GM18526 (cell line): ENCODE data around the gene PTGIS.

Source experiments
- POLR2A ChIP-seq: IDR thresholded peaks from 3 replicates; pipeline ENCODE4 v1.6.1; 2011; ENCODE audit not compliant: insufficient read length; ENCODE audit errors: extremely low read depth

Gene PTGIS

DNA sequence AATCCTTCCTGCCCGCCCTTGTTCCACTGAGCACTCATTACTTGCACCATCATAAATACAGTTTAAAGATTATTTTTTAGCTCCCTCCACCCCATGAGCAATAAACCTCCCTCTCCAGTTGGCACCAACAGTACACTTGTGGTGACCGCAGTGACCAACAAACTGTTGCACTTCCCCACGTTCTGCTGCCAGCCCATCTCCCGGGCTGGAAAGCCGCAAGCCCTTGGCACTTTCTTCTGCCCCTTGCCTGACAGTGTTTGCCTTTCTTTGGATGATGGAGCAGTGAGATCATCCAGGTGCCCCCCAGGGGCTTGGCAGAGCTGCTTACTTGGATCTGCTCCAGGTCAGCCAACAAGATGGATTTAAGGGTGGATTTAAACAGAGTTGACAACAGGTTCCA is 107.0 kb downstream of the PTGIS start:
- TF ChIP-seq POLR2A = no peak

DNA sequence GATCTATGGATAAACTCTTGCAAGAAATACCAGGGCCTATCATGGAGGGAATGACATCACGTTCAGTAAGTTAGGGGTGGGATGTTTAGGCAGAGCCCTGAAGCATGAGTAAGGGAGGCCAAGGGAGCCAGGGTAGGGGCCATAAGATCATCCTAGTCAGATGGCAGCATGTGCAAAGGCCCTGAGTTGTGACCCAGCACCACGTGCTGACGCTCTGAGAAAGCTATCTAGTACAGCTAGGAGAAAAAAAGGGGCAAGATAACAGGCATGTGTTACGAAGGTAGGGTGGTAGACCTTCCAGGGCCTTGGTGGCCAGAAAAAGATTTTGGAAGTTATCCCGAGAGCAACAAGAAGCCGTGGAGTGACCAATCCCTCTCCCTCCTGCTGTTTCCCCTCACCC is 107.8 kb downstream of the PTGIS start:
- no peak for TF ChIP-seq POLR2A

DNA sequence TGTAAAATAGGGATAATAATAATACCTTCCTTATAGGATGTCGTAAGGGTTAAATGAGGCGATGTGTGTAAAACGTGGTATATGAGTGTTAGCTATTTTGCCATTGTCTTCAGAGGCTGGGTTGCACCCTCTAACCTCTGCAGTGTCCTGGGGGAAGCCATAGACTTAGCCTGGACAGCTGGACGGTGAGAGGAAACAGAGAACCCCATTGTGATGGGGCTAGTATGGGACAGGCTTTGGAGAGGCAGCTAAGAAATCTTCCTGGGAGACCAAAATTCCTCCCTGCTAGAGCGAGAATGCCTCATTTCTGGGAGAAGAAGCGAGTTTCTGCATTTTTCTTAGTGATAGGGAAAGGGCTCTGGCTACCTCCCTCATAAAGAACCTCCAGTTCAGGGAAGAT is 108.3 kb downstream of the PTGIS start:
- TF ChIP-seq POLR2A = no peak

DNA sequence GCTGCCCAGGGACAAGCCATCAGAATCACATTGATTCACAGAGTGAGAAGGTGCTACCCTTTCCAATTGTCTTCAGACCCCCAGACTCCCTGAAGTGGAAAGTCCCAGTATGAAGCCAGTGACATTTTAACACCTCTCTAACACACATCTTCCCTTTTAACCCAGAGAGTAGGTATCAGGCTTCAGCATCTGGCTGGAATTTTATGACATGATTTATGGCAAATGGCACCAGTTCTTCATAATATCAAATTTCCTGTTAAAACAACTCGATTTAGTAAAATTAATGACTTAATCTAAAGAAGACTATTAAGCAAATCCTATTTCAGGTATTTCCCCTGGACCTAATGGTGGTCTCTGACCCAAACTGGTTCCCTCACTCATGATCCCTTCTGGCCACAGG is 110.5 kb downstream of the PTGIS start:
- TF ChIP-seq POLR2A = no peak

DNA sequence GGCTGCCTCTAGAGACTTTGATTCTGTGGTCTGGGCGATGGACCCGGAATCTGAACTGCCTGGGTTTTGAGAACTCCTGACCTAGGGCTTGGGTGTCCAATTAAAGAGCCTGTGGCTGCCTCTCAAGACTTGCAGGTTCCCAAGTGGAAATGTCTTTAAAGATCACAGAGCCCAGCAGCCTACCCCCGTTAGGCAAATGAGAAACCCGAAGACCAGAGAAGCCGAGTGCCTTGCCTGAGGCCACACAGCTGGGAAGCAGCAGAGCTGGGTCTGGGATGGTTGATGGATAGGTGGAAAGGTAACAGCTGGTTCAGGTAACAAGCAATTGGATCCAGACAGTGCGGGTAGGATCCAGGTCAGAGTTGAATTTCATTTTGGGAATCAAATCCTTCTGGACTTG is 111.3 kb downstream of the PTGIS start:
- TF ChIP-seq POLR2A = no peak

DNA sequence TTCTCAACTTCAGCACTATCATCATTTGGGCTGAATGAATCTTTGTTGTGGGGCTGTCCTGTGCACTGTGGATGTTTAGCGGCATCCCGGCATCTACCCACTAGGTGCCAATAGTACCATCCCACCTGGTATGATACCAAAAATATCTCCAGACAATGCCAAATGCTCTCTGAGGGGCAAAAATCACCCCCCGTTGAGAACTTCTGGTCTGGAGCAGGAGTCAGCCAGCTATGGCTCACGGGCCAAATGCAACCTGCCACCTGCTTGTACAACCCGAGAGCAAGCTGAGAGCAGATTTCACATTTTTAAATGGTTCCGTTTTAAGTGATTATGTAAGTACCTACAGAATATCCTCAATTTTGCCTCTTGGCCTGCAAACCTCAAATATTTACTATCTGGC is 112.2 kb downstream of the PTGIS start:
- TF ChIP-seq POLR2A = no peak
